ENCODE results near the gene PSG6.
"Not testable (repeated sequence)": the region's sequence is repeated elsewhere in the genome, so short reads cannot be mapped to it uniquely, and the experiment has no call there.

Gene PSG6

DNA sequence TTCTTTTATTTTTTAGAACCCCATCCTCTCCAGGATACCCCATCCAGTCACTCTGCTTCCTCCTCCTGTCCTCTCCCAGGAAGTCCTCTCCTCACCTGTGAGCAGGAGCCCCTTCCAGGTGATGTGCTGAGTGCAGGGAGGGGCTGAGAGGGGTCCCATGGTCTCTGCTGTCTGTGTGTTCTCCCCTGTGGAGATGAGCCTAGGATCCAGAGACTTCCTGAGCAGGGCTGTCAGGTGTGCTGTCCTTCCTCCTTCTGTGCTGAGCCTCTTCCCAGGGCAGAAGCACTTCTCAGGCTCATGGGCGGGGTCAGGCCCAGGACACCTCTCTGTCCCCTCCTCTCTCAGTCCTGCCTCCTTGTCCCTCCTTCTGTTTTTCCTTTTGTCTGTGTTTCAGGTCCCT is at the start of gene PSG6:
Gene PSG6, minus strand, starts transcription at position 261 of the 400 bp plus-strand sequence. Its CDS starts 102 bp downstream, at position 159.
- DNase-seq (ENCODE audit: low read depth in 2 of 2): not testable (repeated sequence)

DNA sequence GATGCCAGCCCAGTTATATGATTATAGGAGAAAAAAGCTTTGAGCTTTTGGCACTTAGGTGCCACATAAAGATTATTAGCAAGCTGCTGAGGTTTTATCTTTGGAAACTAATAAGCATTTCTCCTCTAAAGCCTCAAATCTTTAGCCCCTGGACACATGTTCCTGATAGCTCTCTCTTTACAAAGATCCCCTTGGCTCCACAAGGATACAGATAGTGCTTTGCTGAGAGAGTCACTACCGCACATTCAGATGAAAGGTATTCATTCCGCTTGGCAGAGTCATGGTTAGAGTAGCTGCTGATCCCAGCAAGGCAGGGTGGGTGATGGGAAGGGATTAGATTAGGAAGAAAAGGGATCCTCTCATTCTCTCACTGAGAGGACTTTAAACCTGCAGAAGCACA is 47.5 kb upstream of the PSG6 start:
- DNase-seq (ENCODE audit: low read depth in 2 of 2): no peak

DNA sequence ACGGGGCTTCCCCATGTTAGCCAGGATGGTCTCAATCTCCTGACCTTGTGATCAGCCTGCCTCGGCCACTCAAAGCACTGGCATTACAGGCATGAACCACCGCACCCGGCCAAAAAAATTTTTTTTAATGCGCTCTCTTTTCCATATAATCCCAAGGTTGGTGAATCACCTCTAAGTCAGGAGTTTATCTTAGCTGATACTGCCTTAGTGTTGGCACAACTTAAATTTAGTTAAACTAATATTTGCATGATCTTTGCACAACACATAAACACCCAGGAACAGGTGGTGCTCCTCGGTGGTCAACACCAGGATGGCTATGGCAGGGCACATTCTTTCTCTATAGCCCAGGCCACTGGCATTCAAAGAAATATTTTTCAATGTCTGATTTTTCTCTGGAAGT is 43.4 kb upstream of the PSG6 start:
- DNase-seq (ENCODE audit: low read depth in 2 of 2): no peak

DNA sequence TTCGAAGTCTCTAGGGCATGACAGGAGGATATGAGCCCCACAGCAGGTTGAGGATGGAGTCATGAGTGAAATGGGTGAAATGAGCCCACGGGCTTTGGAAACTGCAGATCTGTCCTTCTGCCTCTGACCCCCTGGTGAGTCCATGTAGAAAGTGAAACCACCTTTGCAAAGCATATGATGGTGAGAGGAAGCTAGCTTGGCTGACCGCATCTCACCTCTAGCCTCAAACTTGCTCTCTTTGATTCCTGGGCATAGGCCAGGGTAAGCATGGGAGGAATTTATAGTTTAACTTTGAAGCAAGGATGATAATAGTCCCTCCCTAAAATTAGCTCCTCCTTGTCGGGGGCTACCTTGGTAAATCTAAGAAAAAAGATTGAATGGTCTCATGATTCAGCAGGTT is 34.4 kb upstream of the PSG6 start:
- not testable (repeated sequence) for DNase-seq (ENCODE audit: low read depth in 2 of 2)

DNA sequence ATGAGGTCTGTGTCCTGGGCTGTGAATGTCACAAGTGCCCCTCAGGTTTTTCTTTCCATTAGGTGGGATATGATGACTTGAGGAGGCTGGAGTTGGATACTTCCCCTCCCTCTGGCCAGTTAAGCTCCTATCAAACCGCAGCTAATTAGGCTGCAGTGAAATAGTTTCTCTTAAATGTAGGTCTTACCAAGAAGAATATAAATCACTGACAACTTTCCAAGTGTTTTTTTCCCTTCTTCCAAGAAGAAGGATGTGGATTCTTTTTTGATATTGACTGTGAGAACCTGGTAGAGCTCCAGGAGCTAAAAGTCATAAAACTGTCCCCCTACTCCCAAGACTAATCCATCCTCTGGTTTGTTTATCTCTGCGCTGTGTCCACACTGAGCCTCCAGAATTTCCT is 33.8 kb upstream of the PSG6 start:
- DNase-seq (ENCODE audit: low read depth in 2 of 2): not testable (repeated sequence)

DNA sequence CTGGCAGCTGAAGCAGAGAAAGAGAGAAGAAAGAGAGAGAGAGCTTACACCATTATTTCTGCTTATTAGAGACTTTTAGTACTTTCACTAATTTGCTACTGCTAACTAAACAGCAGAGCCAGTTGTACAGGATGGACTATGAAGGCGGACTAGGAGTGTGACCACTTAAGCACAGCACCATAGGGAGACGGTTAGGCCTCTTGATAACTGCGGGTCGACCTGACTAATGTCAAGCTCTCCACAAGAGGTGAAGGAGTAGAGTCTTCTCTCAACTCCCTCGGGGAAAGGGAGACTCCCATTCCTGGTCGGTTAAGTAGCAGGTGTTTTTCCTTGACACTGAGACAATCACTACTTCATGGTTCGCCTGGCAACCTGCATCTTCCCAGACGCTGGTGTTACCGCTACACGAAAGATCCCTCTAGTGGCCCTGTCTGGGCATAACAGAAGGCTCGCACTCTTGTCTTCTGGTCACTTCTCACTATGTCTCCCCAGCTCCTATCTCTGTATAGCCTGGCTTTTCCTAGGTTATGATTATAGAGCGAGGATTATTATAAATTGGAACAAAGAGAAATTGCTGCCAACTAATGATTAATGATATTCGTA is 24.6 kb upstream of the PSG6 start:
- no peak for DNase-seq (ENCODE audit: low read depth in 2 of 2)

DNA sequence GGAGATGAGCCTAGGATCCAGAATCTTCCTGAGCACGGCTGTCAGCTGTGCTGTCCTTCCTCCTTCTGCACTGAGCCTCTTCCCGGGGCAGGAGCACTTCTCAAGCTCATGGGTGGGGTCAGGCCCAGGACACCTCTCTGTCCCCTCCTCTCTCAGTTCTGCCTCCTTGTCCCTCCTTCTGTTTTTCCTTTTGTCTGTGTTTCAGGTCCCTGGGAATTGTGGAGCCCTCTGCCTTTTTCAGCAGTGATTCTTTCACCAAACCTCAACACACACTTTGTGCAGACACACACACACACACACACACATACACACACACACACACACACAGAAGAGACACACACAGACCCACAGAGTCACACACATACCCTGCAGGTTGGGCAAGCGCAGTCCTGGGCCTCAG is 19.4 kb upstream of the PSG6 start, which contains the start of gene PSG7:
Gene PSG7, minus strand, starts transcription at position 101 of the 400 bp plus-strand sequence. CDS start 131 bp downstream, outside the sequence.
- DNase-seq (ENCODE audit: low read depth in 2 of 2): not testable (repeated sequence)

DNA sequence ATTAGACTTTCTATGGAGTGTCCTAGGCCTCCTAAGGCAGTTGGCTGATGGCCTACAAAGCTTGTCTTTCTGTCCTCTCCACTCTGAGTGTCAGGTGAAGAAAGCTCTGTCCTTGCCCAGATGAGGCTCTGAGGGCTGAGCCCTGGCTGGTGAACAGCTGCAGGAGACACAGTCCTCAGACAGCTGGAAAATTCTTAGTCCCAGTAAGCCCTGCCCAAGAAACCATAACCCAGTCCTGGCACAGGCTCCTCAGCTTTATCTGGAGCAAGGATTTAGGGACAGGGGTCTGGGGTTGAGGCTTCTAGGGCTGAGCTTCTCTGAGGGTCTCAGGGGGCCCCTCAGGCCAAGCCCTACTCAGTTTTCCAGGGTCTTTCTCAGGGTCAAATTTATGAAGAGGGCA is 17.0 kb upstream of the PSG6 start:
- not testable (repeated sequence) for DNase-seq (ENCODE audit: low read depth in 2 of 2)

DNA sequence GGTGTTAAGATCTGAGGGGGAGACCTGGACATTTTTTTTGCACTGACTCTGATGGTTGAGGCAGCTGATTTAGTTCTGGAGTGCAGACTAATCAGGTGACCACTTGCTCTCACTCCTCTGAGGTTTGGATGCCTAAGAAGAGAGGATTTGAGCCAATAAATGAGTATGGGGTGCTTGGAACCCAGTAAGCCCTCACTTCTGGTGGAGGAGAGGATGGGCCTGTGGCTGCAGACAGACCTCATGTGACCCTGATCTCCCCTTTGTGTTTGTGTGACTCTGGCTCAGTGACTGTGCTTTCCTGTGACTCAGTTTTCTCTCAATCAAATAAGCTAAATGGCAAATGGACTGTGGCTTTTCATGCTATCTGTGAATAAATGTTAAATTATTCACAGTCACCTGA is 16.5 kb upstream of the PSG6 start:
- not testable (repeated sequence) for DNase-seq (ENCODE audit: low read depth in 2 of 2)

DNA sequence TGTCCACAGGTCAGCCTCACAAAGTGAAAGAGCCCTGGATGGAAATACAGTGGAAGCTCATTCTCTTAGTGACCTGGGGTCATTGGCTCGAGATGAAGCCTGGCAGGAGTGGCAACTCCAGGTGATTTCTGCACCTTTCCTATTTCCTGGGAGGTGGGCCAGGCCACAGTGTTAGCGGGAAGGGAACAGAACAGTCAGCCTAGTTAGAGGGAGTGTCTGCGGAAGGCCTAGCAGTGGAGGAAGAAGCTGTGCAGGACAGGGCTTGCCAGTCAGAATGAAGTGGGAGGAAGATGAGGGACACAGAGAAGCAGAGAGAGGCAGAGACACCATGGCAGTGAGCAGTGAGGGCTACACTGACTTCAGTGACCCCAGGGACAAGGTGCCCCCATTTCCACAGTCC is 15.7 kb upstream of the PSG6 start:
- DNase-seq (ENCODE audit: low read depth in 2 of 2): not testable (repeated sequence)

DNA sequence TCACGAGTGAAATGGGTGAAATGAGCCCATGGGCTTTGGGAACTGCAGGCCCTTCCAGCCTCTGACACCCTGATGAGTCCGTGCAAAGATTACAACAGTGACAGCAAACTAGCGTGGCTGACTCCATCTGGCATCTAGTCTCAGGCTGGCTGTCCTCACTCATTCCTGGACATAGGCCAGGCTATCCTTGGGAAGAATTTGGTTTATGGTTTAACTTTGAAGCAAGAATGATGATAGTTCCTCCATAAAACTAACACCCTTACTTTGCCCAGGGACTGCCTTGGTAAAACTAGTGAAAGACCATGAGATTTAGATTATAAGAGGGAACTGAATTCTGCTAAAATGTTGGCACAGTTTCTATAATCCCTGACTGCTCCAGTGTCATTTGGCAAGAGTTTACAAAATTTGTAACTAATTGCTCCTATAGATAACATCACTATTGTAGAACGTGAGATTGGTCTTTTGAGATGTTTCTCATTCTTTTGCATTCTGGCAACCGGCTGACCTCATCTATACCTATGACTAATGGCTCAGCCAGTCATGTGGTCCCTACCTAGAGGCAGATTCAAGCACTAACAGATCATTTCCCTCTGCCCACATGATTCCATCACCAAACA is 14.9 kb upstream of the PSG6 start:
- DNase-seq (ENCODE audit: low read depth in 2 of 2): not testable (repeated sequence)

DNA sequence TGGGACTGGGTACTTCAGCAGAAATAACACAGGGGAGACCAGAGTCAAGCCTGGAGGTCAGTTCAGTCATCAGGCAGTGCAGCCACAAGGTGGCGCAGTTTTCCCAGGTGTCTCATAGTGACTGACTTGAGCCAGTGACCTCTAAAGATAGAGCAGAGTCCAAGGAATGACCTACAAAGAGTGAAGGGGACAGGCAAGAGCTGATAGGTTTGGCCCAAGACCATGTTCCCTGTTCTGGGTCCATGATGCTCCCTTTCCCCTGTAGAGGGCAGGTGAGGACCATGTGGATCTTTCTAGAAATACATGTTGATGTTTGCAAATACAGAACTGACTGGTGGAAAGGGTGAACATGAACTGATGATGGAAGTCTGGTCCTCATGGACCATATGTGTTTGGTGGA is 12.5 kb upstream of the PSG6 start:
- peak in 1 of 2 donors; percentile 4 for DNase-seq (ENCODE audit: low read depth in 2 of 2)

DNA sequence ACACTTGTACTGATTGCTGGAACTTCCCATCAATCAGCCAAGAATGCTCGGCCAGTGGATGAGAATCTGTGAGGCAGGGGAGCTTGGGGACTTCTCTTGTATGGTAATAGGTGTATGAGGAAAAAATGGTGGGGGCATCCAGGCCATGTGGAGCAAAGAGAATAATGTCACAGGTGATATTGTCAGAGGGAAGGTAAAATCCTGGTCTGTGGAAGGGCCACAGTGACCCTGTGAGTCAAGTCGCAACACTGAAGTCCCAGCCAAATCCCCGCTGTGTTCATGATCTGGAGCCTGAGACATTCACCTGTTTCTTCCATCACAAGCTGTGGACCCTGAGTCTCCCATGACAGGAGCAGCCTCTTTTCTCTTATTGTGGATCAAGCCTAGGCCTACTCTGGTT is 11.2 kb upstream of the PSG6 start:
- DNase-seq (ENCODE audit: low read depth in 2 of 2): no peak

DNA sequence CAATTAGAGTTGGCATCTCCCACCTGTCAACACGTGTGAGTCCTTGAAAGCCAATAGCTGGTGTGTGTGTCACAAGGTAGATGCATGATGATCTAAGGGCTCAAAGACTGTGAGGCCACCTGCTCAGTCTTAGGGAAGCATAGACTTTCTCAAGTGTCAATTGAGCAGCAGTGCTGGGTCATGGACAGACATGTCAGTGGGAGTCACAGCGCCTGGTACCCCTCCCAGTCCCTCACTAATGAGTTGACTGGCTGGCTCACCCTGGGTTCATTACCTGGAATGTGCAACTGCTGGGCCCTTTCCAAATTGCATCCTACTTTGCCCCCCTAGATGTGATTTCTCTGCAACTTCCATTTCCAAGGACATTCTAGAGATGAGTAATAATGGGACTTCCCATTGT is 9.1 kb upstream of the PSG6 start:
- no peak for DNase-seq (ENCODE audit: low read depth in 2 of 2)

DNA sequence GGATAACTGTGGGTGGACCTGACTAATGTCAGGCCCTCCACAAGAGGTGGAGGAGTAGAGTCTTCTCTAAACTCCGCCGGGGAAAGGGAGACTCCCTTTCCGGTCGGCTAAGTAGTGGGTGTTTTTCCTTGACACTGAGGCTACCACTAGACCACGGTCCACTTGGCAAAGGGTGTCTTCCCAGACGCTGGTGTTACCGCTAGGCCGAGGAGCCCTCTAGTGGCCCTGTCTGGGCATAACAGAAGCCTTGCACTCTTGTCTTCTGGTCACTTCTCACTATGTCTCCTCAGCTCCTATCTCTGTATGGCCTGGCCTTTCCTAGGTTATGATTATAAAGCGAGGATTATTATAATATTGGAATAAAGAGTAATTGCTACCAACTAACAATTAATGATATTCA is 5.4 kb upstream of the PSG6 start:
- not testable (repeated sequence) for DNase-seq (ENCODE audit: low read depth in 2 of 2)

DNA sequence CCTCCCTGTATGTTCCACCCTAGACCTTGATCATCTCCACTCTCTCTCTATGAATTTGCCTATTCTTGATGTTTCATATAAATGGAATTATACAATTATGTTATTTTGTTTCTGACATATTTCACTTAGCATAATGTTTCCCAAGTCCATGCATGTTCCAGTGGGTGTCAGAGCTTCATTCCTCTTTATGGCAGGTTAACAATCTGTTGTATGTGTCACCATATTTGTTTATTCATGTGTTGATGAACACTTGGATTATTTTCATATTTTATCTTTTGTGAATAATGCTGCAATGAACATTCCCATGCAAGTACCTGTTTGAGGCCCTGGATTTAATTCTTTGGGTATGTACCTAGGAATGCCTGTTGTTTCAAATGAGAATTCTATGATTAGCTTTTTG is 3.3 kb upstream of the PSG6 start:
- DNase-seq (ENCODE audit: low read depth in 2 of 2): not testable (repeated sequence)

DNA sequence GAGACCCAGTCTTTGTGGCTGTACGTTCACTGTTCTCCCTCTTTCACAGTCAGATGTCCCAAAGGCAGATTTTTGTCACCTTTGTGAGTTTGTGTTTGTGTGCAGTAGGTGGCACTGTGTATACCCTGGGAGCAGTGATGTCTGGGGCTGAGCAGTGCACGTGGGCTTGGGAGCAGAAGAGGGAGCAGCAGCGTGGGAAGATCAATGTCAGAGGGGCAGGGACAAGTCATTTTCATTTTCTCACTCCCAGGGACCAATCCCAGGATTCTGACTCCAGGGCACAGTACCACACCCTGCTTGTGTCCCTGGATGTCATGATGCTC is 2.0 kb upstream of the PSG6 start:
- DNase-seq (ENCODE audit: low read depth in 2 of 2): no peak

DNA sequence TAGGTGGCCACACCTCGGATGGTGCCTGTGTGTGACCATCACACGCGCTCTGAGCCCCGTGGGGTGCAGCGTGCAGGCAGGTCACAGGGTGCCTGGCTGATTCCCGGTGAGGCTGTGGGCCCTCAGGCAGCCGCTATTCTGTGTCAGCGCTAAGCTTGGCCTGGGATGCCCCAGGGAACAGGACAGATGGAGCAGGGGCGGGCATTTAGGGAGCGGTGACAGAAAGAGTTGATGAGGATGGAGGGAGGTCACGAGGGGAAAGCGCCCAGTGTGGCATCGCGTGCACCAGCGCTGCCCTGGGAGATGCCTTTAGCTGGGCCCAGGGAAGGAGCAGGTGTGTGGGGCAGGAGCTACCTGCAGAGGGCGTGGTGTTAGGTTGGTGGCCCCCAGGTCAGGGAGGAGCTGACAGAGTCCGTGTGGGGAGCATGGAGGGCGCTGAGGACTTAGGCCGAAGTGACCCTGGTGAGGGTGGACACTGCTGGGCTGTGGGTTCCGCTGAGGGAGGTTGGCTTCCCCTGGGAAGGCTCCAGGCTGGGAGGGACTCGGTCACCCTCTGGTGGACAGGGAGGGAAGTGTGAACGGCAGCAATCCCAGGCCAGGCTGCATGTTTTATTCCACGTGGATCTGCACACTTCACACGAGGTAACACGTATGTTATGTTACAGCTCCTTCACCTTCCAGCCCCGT is 1.5 kb upstream of the PSG6 start:
- not testable (repeated sequence) for DNase-seq (ENCODE audit: low read depth in 2 of 2)

DNA sequence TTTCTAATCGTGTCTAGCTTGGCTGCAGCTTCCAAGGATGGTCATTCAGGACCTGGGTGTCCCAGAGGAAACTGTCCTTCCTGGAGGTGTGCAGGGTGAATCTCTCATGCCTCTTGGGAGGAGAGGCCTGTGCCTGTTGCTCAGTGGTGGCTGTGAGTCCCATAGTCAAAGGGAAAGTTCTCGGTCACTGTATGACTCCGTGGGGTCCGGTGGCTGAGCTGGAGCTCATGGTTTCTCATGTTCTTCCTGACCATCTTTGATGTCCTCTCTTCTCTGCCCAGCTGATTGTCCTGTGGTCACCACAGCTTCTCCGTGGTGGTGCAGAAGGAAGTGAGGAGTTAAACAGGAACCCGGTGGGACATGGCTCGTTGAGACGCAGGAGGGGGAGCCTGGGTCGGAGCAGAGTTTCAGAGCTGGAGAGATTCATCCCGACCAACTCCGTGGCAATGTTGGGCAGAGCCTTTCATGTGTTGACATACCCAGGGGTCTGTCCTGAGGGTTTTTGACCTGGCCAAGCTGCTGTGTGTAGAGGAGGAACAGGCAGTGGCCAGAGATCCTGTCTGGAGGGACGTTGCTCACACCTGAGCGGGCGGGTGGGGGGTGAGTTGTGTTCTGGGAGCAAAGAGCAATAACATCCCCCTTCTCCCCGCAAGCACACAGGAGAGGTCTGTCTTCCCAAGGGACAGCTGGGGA is 829 bp upstream of the PSG6 start:
- not testable (repeated sequence) for DNase-seq (ENCODE audit: low read depth in 2 of 2)

DNA sequence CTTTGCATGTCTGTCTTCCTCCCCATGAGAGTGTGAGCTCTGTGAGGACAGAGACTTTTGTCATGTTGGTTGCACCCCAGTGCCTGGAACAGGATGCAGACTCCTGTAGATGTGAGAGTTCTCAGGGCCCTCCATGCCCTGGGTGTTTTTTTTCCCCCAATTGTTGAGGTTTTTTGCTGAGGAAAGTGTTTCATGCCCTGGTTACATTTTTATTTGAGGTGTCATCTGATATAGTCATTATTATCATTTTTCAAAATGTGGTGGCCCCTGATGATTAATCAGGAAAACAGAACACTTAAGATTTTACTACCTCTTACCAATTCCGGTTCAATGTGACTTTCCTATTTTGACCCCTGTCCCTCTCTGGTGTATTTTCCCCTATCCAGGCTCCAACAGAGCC is 763 bp downstream of the PSG6 start:
- not testable (repeated sequence) for DNase-seq (ENCODE audit: low read depth in 2 of 2)

DNA sequence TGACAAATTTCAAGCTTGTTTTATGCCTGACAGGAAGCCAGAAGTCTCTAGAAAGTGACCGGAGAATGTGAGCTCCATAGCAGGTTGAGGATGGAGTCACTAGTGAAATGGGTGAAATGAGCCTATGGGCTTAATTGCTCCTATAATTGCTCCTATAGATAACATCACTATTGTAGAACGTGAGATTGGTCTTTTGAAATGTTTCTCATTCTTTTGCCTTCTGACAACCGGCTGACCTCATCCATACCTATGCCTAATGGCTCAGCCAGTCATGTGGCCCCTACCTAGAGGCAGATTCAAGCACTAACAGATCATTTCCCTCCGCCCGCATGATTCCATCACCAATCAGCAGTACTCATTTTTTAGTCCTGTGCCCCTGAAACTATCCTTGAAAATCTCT is 4.2 kb downstream of the PSG6 start:
- not testable (repeated sequence) for DNase-seq (ENCODE audit: low read depth in 2 of 2)

DNA sequence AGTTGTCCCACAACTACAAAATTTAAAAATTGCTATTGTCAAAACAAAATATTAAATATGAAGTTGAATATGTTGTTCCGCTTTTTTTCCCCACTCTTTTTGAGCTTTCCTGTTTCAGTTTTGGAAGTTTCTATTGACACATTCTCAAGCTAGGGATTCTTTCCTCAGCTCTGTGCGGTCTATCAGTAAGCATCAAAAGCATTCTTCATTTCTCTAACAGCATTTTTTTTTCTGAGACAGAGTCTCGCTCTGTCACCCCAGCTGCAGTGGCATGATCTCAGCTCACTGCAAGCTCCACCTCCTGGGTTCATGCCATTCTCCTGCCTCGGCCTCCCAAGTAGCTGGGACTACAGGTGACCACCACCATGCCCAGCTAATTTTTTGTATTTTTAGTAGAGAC is 4.8 kb downstream of the PSG6 start:
- DNase-seq (ENCODE audit: low read depth in 2 of 2): not testable (repeated sequence)

DNA sequence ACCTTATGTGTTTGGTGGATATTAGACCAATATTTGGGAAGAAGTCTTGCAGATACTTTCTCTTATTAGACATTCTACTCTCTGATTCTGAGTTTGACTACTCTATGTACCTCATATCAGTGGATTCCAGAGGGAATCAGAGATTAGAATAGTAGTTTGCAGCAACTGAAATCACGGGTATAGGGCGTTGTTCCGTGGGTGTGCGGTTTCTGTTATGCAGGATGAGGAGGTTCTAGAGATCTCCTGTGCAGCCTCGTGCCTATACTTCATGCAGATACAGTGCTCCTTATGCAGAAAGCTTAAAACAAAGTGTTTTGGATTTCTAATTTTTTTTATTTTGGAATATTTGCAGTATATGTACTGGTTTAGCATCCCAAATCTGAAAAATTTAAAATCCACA is 6.0 kb downstream of the PSG6 start:
- DNase-seq (ENCODE audit: low read depth in 2 of 2): not testable (repeated sequence)

All from stimulated activated CD8-positive, alpha-beta memory T cell treated with anti-CD3 and anti-CD28 coated beads, Interleukin-15, amount 100 ng/mL, for 48 hours (primary cell).